DMS53 treated with DMSO at 0.1 percent for 48 hours (cell line): ENCODE measurements around the gene CCDC102A.
A peak's percentile ranks its signal among the peaks of the same experiment; 100 is the strongest.

ENCODE experiments used
- DNase-seq: peaks from one replicate; lab custom pipeline; 2025; ENCODE audit not compliant: unreplicated experiment; lab: John Stamatoyannopoulos, UW

CCDC102A gene

DNA sequence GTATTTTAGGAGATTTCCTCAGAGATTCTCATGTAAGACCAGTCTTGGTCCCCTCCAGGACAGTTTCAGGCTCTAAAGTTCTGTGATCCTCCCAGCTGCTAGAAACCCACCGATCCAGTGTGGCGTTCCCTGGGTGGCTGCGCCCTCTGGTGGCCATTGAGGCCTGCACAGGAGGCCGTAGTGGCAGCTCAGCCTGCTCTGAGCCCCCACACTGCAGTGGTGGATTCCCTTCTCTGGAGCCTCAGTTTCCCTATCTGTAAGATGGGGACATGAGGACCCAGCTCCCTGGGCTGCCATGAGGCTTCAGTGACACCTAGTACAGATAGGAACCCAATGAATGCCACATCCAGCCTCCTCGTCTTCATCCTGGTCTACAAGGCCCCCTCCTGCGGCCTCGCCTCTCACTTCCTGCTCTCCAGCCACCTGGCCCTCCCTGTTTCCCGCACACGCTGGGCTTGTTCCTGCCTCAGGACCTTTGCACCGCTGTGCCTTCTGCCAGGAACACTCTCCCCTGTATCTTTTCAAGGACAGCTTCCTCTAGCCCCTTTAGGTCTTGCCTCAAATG, 16.5 kb downstream of the CCDC102A start:
- peak; percentile 62 for DNase-seq

DNA sequence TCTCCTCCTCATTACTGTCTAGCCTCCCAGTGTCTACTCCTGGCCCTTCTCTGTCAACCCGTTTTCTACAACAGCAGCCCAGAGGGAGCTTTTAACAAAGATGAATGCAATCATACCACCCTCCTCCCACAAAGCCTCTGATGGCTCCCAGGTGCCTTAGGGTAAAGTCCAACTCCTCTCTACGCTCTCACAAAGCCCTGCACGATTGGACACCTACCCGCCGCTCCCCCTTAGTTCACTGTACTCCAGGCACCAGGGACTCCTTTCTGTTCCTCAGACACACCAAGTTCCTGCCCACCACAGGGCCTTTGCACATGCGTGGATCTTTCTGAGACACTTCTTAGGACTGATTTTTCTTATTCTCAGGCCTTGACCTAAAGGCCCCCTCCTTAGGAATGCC, 17.4 kb downstream of the CCDC102A start:
- no peak for DNase-seq

DNA sequence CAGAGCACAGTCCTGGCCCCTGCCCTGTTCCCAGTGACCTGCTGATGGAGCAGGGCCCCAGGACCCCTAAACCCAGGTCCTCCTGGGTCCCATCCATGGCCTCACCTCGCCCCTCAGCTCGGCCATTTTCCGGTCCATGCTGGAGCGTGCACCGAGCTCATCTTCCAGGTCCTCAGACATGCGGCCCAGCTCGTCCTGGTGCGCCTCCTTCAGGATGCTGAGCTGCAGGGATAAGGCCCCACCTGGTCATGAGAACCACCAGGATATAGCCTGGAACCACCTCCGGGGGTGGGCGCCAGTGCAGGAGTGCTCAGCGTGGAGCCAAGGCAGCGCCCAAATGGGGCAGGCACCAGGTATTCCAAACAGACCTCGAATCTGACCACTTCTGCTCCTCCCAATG, 17.9 kb downstream of the CCDC102A start:
- DNase-seq: no peak

DNA sequence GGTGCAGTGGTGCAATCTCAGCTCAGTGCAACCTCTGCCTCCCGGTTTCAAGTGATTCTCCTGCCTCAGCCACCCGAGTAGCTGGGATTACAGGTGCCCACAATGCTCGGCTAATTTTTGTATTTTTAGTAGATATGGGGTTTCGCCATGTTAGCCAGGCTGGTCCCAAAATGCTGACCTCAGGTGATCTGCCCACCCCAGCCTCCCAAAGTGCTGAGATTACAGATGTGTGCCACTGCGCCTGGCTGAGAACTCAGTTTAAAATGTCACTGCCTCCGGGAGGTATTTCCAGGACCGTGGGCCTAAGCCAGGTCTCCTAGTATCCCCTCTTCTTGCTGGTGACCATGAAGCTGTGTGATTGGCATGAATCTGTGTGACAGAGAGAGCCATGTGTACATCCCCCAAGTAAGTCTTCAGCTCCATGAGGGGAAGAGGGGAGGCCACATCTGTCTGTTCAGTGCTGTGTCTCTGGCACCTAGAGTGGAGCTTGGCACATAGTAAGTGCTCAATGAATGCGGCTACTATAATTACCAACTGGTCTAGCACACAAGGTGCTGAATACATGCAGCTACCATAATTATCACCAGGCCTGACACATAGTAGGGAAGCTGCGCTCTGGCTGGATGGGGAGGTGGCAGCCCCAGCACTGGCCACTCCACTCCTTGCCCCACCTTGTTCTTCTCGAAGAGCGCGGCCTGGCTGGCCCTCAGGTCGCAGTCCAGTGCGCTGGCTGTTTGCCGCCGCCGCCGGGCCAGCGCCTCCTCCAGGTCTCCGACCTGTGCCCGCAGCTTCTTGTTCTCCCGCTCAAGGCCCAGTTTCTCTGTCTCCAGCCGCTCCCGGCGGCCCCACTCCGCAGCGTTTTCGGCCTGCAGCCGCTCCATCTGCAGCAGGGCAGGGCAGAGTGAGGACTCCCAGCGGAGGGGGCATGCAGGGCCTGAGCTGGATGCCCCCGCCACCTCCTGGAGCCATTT, 18.7 kb downstream of the CCDC102A start:
- DNase-seq: no peak

DNA sequence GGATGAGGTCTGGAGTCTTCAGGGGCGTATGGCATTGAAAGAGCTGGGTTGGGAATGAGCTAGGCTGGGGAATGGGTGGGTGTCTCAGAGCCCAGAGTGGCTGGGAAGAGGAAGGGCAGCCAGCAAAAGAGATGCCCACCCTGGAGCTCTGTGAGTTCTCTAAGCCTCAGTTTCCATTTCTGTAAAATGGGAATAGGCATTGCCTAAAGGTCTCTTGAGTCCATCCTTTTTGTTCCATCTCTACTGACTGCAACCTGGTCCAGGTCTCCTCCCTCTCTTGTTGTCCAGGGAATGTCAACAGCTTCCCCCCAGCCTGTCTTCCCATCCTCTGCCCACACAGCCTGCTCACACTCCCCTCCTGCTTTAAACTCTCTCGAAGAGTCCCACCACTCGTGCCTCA, 19.6 kb downstream of the CCDC102A start:
- no peak for DNase-seq

DNA sequence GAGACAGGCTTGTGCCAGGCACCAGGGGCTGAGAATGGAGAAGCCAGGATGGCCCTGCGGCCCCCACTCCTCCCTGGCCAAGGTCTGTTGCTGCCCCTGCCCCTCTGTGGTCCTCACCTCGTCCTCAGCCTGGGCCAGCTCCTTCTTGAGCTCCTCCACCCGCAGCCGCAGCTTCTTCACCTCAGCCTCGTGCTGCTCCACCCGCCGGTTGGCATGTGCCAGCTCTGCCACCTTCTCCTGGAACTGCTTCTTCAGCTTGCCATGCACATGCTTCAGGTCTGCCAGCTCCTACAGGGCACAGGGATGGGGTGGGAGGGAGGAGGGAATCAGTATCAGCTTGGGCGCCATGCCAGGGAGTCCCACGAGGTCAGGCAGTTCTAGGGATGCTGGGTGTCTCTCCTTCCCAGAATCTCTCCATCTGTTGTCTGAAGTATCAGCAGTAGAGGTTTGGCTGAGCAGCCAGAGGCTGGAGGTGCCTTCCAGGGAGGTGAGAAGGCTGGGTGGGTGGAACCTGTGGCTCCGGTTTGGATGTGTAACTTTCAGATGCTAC, 20.1 kb downstream of the CCDC102A start:
- DNase-seq: no peak

DNA sequence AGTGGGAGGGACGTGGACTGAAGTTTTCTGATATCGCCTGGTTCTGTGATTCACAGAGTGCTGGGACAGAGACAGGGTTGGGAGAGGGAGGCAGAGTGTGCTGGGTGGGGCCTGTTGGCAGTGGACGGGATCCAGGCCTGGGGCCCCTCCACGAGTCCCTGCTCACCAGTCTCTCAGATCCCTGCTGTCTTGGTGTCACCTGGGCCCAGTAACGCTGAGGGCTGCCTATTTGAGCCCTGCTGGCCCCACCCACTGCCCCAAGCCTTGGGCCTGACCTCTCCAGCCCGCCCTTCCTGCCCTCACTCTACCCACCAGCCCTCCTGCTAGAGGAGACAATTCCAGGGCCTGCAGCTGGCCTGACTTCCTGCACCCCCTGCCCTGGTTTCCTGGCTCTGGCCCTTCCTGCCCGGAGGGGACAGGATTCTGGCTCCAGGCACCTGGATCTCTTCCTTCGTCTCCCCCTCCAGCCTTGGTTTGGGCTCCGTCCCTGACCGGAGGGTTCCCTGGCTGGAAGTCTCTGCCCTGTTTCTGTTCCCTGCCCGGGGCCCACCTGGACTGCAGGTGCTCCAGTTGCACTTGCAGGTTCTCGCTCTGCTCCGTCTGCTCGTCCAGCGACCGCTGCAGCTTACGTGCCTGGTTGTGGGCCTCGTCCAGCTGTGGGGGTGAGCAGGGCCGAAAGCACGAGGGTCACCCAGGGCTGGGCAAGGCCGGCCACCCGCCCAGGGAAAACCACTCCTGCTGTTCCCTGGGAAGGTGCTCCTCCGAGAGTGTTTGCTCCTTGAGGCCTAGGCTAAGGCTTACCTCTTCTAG, 21.4 kb downstream of the CCDC102A start:
- DNase-seq: no peak

DNA sequence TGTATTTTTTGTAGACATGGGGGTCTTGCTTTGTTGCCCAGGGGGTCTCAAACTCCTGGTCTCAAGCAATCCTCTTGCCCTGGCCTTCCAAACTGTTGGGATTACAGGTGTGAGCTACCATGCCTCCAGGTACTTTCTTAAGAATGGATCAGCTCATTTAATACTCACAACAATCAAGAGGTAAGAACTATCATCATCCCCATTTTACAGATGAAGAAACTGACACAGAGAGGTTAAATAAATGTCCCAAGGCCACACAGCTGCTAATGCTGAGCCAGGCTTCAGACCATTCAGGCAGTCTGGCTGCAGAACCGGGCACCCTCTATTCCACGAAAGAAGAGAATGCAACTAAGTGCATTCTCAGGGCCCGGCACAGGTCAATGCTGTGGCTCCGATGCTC, 22.0 kb downstream of the CCDC102A start:
- no peak for DNase-seq

DNA sequence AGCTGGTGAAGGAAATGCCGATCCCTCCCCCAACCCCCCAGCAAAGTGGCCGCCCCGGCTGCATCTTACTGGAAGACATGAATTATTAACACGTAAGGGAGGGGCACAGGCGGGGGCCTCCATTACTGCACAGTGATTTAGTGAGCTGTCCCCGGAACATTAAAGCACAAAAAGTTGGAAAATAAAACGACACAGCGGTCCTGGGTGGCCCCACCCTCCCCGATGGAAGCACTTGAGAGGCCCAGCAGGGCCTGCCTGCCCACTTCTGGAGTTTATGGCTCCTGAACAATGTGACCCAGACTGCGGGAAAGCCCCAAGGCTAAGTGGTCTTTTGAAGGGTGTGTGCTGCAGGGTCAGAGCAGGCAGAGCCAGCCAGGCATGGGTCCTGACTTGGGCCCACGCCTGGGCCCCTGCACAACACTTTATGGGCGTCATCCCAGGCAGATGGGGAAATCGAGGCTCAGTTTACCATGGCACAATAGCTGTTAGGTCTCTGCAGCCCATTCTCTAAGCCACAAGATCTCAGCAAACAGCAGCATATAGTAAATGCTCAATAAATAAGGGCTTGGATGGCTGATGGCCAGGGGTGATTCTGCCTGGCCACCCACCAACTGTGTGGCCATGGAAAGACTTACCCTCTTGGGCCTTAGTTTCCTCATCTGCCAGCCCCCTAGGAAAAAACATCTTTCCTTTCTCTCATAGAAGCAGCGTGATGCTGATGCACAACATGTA, 22.8 kb downstream of the CCDC102A start:
- no peak for DNase-seq

DNA sequence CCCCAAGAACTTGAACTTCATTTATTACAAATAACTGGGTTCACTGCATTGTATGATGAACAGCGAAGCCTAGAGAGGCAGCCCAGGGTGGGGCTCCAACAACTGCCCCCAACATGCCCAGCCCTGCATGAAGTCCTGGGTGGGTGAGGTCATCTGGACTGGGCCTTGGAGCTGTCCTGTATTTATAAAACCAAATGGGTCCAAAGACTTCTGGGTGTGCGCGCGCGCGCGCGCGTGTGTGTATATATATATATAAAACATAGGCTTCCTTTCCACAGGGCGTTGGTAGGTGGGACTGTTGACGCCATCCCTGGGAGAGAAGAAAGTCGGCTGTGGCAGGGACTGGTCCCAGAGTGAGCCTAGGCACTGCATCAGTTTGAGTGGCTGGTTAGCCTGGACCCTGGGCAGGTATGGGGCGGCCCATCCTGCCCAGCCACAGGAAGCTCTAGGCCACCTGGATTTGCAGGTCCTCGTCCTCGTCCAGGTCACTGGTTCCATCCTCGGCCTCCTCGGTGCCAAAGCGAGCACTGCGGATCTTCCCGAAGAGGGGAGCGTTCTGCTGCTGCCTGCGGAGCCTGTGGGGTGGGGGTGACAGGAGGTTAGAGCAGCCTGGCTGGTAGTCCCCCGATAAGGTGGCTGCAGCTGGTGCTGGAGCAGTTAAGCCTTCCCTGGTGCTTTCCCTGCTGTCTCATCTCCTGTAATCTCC, 23.9 kb downstream of the CCDC102A start:
- DNase-seq: no peak

DNA sequence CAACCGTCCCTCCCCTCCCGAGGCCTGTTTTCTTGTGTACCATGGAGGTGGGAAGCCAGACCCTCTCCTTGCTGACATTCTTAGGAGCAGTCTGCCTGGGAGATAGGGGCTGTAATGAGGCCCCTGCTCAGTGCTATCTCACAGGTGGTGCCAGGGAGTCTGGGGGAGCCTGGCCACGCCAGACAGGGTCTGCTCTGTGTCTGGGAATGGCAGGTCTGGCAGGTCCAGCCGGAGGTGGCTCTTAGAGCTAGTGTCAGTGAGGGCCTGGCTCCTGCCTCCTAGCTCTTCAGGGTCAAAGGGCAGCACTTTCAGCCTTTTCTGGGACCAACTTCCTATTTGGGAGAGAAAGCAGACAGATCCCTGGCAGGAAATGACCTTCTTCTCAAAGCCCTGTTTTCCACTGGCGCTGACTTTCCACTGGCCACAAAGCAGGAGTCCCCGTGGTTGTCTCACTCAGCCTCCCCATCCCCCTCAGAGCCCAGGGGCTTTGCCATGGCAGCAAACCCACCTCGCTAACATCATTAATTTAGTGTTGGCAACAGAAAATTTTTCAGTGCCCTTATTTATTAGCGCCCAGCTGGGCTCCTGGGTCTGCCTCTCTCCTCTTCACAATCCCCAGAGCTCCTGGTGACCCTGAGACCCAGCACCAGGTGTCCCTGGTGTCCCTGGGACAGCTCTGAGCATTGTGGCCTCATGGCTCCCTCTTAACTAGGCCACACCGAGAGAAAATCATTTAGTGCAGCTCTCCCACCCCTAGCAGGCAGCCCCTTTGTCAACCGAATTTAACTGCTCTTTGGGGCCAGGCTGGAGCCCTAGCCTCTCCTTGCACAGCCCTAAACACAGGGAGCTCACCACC, 26.1 kb downstream of the CCDC102A start:
- no peak for DNase-seq

DNA sequence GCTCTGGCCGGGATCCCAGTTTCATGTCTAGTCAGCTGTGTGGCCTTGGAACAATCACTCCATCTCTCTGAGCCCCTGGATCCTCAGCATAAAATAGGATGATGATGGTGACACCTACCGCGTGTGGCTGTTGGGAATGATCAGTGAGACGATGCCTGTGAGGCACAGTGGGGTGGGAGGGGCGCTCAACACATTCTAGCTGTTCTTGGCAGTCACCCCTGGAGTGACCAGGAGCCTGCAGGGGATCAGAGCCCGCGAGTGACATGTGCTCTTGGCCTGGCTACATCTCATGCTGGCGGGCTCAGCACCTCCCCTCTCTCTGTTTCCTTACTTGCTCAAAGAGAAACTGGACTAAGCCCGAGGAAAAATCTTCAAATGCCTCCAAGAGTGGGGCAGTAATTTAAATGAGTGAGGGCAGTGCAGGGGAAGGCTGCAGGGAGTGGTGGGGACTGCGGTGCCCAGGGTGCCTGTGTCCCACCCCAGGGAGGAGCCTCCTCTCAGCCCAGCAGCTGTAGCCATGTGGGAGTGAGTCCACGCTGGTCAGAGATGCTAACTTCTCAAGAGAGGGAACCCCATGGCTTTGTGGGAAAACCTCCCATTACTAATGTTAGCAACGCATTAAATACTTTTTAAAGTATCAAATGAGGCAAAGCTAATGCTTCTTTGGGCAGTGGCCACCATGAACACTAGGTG, 27.0 kb downstream of the CCDC102A start:
- DNase-seq: no peak

DNA sequence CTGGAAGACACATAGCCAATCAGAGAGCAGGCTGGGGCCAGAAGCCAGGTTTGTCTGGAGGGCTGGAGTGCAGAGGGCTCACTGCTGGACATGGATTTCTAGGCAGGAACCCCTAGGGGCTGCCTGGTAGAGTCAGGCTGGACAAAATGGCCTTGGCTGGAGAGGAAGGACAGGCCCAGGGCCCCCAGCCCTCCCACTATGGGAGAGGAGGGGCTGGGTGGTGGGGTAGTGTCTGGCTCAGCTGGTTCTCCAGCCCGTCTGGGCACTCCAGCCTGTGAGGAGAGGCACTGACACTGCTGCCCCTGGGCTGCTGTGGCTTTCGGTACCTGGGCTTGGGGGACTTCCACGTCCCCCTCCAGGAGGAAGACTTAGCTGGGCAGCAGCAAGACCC, 28.3 kb downstream of the CCDC102A start:
- no peak for DNase-seq

DNA sequence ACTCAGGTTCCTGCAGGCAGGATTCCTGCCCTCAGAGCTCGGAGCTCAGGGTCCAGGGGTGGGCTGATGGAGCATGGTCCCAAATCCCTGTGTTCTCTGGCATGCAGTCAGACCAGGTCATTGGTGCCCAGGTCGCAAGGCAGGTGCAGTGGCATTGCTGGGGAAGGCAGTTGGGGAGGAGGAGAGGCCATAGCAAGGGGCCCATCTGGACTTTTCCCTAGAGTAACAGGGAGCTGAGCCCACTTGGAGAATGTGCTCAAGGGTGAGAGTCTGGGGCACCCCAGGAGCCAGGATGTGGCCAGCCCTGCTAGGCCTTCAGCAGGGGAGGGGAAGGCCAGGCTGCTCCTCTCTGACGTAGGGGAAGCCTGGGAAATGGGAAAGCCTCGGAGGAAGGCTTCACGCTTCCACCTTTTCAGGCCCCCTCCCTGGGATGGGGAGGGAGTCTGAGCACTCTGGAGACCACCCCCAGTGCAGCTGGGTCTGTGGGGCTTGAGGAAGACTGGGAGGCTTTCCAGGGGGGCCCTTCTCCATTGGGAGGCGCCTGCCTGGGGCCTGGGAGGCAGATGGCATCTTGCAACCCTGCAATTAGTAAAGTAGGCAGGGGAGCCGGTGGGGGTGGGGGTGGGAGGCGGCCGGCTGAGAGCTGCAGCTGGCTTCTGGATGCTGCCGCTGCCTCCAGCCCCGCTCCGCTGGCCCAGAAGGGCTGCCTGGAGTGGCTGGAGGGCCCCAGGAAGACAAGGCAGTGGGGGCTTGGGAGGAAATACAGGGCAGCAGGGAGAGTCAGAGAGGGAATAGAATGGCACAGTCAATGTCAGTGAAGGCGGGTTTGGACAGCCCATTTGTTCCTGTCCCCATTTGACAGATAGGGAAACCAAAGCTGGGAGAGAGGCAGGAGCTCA, 29.0 kb downstream of the CCDC102A start:
- no peak for DNase-seq

DNA sequence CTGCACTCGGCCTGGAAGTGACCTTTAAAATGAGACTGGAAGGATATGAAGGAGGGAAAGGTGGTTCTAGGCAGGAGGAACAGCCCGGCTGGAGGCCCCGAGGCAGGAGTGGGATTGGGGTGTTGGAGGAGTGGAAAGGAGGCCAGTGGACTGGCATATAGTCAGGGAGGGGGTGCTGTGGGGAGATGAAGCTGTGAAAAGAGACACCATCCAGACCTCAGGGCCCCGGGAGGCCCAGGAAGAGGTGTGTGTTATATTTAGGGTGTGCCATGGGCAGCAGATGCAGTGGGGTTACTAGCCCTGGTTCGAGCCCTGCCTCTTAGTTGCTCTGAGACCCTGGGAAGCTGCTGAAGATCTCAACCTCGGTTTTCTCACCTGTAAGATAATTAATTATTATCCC, 31.2 kb downstream of the CCDC102A start:
- DNase-seq: no peak

DNA sequence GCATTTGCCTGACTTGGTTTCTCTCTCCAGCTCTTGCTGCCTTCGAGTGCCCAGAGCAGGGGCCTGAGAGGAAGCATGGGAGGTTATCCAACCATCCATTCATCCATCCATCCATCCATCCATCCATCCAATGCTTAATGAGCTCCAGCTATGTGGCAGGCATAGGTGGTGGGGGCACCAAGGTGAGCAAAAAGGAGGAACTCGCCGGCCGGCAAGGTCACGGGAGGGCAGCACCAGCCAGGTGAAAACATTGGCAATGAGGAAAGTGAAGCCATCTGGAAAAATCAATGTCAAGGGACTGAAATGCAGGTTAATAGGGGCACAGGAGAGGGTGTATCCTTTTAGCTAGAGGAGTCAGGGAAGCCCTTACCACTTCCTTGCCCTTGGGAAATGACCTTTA, 31.9 kb downstream of the CCDC102A start:
- no peak for DNase-seq

DNA sequence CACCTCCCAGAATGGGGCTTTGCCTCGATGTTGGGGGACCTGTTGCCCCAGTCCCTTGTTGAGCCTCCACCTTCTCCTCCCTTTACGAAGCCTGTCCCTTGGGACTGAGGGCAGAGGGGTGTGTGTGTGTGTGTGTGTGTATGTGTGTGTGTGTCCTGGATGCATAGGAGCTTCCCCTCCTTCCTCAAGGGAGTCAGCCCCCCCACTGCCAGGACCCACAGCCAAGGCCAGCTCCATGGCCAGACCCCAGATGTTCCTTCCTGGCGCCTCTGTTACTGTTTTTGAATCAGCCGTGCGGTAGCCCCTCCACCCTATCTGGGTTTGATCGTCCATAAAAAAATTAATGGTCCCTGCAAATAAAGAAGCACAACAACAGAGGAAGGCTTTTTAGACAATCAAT, 32.4 kb downstream of the CCDC102A start:
- no peak for DNase-seq

DNA sequence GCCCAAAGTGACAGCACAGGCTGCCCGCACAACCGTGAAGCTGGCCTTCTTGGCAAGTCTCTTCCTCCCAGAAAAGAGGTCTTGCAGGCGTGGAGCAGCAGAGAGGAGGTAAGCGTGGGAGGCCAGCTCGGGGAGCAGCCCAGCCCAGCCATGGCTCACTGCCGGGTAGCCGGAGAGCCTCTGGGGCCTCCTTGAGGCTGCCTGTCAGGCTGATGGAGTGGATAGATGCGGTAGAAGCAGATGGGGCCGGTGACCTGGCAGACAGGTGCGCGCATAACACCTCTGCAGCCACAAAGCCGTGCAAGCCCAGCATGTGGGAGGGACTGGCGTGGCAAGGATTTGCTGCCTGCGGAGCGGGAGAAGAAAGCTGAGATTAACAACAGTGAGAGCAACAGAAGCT, 33.0 kb downstream of the CCDC102A start:
- DNase-seq: peak; percentile 93
